K562 (cell line): ENCODE data around the gene RANBP3. TPM values are rescaled to one million over a fixed set of nuclear protein-coding genes. Genes with fewer than 3 reads are reported as not detected.

Source experiments
- ADNP ChIP-seq: fragments of 200-800 bp; sonication (Bioruptor generic); IDR thresholded peaks from 2 replicates; pipeline ENCODE4 v1.6.1; 2016; ENCODE audit warnings: missing genetic modification characterization, missing compliant biosample characterization
- ASH1L ChIP-seq: fragments of 450-650 bp; IDR thresholded peaks from 2 replicates; pipeline ENCODE4 v1.6.1; 2018; ENCODE audit warnings: borderline replicate concordance, mild to moderate bottlenecking, low read depth; ENCODE audit not compliant: partially characterized antibody
- CREB3L1 ChIP-seq: fragments of 450-650 bp; IDR thresholded peaks from 2 replicates; pipeline ENCODE4 v1.6.1; 2014; ENCODE audit warnings: low read depth, mild to moderate bottlenecking, moderate library complexity, borderline replicate concordance
- ESRRA ChIP-seq: fragments of 450-650 bp; IDR thresholded peaks from 2 replicates; pipeline ENCODE4 v1.6.1; 2014; ENCODE audit warnings: low read depth, mild to moderate bottlenecking, moderate library complexity, borderline replicate concordance
- ETV6 ChIP-seq, 3 experiments: fragments of 150-350 bp in 1 of 3; sonication (generic) in 1 of 3; formaldehyde crosslinking in 1 of 3; IDR thresholded peaks; 2 replicates each; pipeline versions ENCODE4 v1.6.1 to v1.8.0; 2014 to 2022; ENCODE audit warnings: borderline replicate concordance in 2 of 3, low read depth in 2 of 3, antibody characterized with exemption in 1 of 3, low read length in 1 of 3, mild to moderate bottlenecking in 1 of 3, missing genetic modification reagents in 1 of 3
- FOXJ2 ChIP-seq: fragments of 200-800 bp; sonication (Bioruptor generic); IDR thresholded peaks from 2 replicates; pipeline ENCODE4 v1.6.1; 2016; ENCODE audit warnings: missing genetic modification characterization, missing compliant biosample characterization
- FOXP1 ChIP-seq: sonication (generic); formaldehyde crosslinking; IDR thresholded peaks from 2 replicates; pipeline ENCODE4 v1.8.0; 2022; ENCODE audit warnings: mild to moderate bottlenecking, missing genetic modification reagents
- KLF13 ChIP-seq: fragments of 450-650 bp; IDR thresholded peaks from 2 replicates; pipeline ENCODE4 v1.6.1; 2016; ENCODE audit warnings: missing genetic modification characterization, low read depth, mild to moderate bottlenecking, missing compliant biosample characterization, moderate library complexity, borderline replicate concordance
- MAZ ChIP-seq, 2 experiments: fragments of 450-650 bp in 1 of 2; sonication (generic) in 1 of 2; formaldehyde crosslinking; IDR thresholded peaks in 1 of 2; conservative IDR thresholded peaks in 1 of 2; 2 replicates each; pipeline versions ENCODE4 v1.4.0 to v1.5.0; 2020; ENCODE audit warnings: mild to moderate bottlenecking in 1 of 2, missing genetic modification reagents in 1 of 2
- NR1H2 ChIP-seq: sonication (generic); formaldehyde crosslinking; IDR thresholded peaks from 2 replicates; pipeline ENCODE4 v1.4.0; 2020; ENCODE audit warnings: mild to moderate bottlenecking, missing genetic modification reagents
- OTX1 ChIP-seq: fragments of 450-650 bp; formaldehyde crosslinking; IDR thresholded peaks from 2 replicates; pipeline ENCODE4 v1.4.0; 2022; ENCODE audit warnings: mild to moderate bottlenecking
- PML ChIP-seq: IDR thresholded peaks from 2 replicates; pipeline ENCODE4 v1.6.1; 2012; ENCODE audit warnings: low read length, inconsistent platforms
- POLR2B ChIP-seq: fragments of 450-650 bp; IDR thresholded peaks from 2 replicates; pipeline ENCODE4 v1.6.1; 2018; ENCODE audit warnings: low read depth; ENCODE audit not compliant: partially characterized antibody
- SLC30A9 ChIP-seq: fragments of 250-450 bp; sonication (Bioruptor Pico); IDR thresholded peaks from 2 replicates; pipeline ENCODE4 v1.8.0; 2022; ENCODE audit warnings: mild to moderate bottlenecking, moderate library complexity
- SP1 ChIP-seq: sonication (generic); formaldehyde crosslinking; IDR thresholded peaks from 2 replicates; pipeline ENCODE4 v1.8.1; 2022; ENCODE audit warnings: mild to moderate bottlenecking, missing genetic modification reagents
- STAG1 ChIP-seq: sonication (generic); formaldehyde crosslinking; IDR thresholded peaks from 2 replicates; pipeline ENCODE4 v1.5.0; 2020; ENCODE audit warnings: missing genetic modification reagents, borderline replicate concordance
- TAF1 ChIP-seq: IDR thresholded peaks from 2 replicates; pipeline ENCODE4 v1.6.1; 2011; ENCODE audit warnings: mild to moderate bottlenecking, low read length, moderate library complexity; ENCODE audit not compliant: insufficient read depth, control insufficient read depth, severe bottlenecking; ENCODE audit errors: extremely low read depth
- UBTF ChIP-seq, 2 experiments: IDR thresholded peaks; 2 replicates each; pipeline ENCODE4 v1.6.1; 2012; ENCODE audit warnings: improper control_type of control experiment in 2 of 2, low read depth in 2 of 2, low read length in 2 of 2, borderline replicate concordance in 1 of 2
- ZNF12 ChIP-seq: sonication (generic); formaldehyde crosslinking; IDR thresholded peaks from 2 replicates; pipeline ENCODE4 v1.4.0; 2020; ENCODE audit warnings: mild to moderate bottlenecking, missing genetic modification reagents
- ZNF197 ChIP-seq: fragments of 200-800 bp; sonication (Bioruptor generic); IDR thresholded peaks from 2 replicates; pipeline ENCODE4 v1.6.1; 2016; ENCODE audit warnings: low read depth, missing genetic modification characterization, missing compliant biosample characterization
- ZNF551 ChIP-seq: fragments of 250-450 bp; sonication (Bioruptor Pico); IDR thresholded peaks from 2 replicates; pipeline ENCODE4 v1.5.0; 2021; ENCODE audit warnings: mild to moderate bottlenecking, moderate library complexity
- ZNF740 ChIP-seq, 3 experiments: fragments of 200-800 bp in 1 of 3; sonication (Bioruptor generic) in 1 of 3; sonication (generic) in 1 of 3; formaldehyde crosslinking in 1 of 3; IDR thresholded peaks; 2 replicates each; pipeline versions ENCODE4 v1.6.1 to v1.8.0; 2016 to 2022; ENCODE audit warnings: mild to moderate bottlenecking in 2 of 3, missing compliant biosample characterization in 2 of 3, missing genetic modification characterization in 2 of 3, missing genetic modification reagents in 1 of 3
- polyA plus RNA-seq, 8 experiments: library from polyadenylated mRNA; depleted of rRNA in 4 of 8; stranded (reverse) in 5 of 8; unstranded in 3 of 8; fragments of >200 nt; fragmentation: Nextera tagmentation in 2 of 8; fragmentation: Illumina TruSeq in 1 of 8; extraction: Ambion mirVana in 2 of 8; extraction: Trizol in 1 of 8; gene quantifications; 2 replicates each; pipeline versions ENCODE4 v1.2.1 to v1.2.3, GENCODE V29; 2011 to 2014; ENCODE audit warnings: inconsistent platforms in 1 of 8, missing spikeins in 1 of 8
- total RNA-seq, 7 experiments: library from RNA; depleted of rRNA in 6 of 7; stranded (reverse); fragments of >200 nt in 6 of 7; fragmentation: Illumina TruSeq in 2 of 7; extraction: Trizol in 2 of 7; gene quantifications; 2 replicates each; pipeline versions ENCODE4 v1.2.1 to v1.2.3, GENCODE V29; 2011 to 2021; ENCODE audit warnings: low replicate concordance in 1 of 7

Gene RANBP3
- total and polyA plus RNA-seq, 9 of the 15 experiments (the other 6 are each of a cell fraction or from before 2014, with no cell fraction given), result 0.90 to 95.1 (median 63.2) TPM

- no peak for TF ChIP-seq ETV6 (IDR thresholded peaks at IDR 0.05; ENCODE audit: borderline replicate concordance in 1 of 2, low read depth in 2 of 2, low read length in 1 of 2)
- TF ChIP-seq ETV6 (CRISPR knock-in tag; IDR thresholded peaks at IDR 0.05; ENCODE audit: borderline replicate concordance), result no peak
- peak; percentile 86; the same call in 1 of the 2 replicates for TF ChIP-seq ZNF12 (CRISPR knock-in tag)
- no peak for TF ChIP-seq ZNF740 (CRISPR knock-in tag; IDR thresholded peaks at IDR 0.05)
- no peak for TF ChIP-seq ZNF740 (tag; IDR thresholded peaks at IDR 0.05)
- TF ChIP-seq KLF13 (tag), result peak; percentile 31; the same call in 1 of the 2 replicates
- no peak; the same call in none of the 2 replicates for TF ChIP-seq ESRRA
- no peak for TF ChIP-seq ASH1L
- TF ChIP-seq ZNF551 (CRISPR knock-in tag), result no peak
- peak; percentile 90 for TF ChIP-seq CREB3L1
- TF ChIP-seq SLC30A9 (CRISPR knock-in tag), result no peak
- peak; percentile 75 to 76; a peak in 3 of 4 replicates for TF ChIP-seq MAZ (CRISPR knock-in tag; conservative IDR thresholded peaks at IDR 0.05 in 1 of 2, IDR thresholded peaks at IDR 0.05 in 1 of 2)
- TF ChIP-seq NR1H2, result no peak
- TF ChIP-seq ADNP (tag), result no peak
- peak; percentile 56 for TF ChIP-seq PML
- no peak for TF ChIP-seq STAG1 (CRISPR knock-in tag)
- peak; percentile 78 for TF ChIP-seq FOXJ2 (tag)
- peak; percentile 80 for TF ChIP-seq OTX1
- TF ChIP-seq POLR2B, result peak; percentile 83
- TF ChIP-seq TAF1, result peak; percentile 55
- peak; percentile 70 for TF ChIP-seq FOXP1
- TF ChIP-seq UBTF (IDR thresholded peaks at IDR 0.05; ENCODE audit: borderline replicate concordance in 1 of 2, low read depth in 2 of 2, low read length in 2 of 2), result no peak
- TF ChIP-seq ZNF197, result no peak
- peak; percentile 99 for TF ChIP-seq SP1 (CRISPR knock-in tag)
Observed at GRCh38 chr19:5903624-5904351, 74.2 kb downstream of the RANBP3 start, which contains the start of gene NDUFA11 (continued).
